CD4-positive, CD25-positive, alpha-beta regulatory T cell (primary cell): Measurements from ENCODE around the gene SLAMF1. TPM values are rescaled to one million over a fixed set of nuclear protein-coding genes. Genes with fewer than 3 reads are reported as not detected.
"Not testable (repeated sequence)": the region's sequence is repeated elsewhere in the genome, so short reads cannot be mapped to it uniquely, and the experiment has no call there.

ENCODE experiments used
- ATAC-seq, 2 donors: fragments of 150-1000 bp; cut with Tn5 transposase; one replicate each; pipeline ENCODE4 v1.10.0; 2021; ENCODE audit warnings: low read depth in 2 of 2, moderate number of reproducible peaks in 2 of 2, moderate library complexity in 1 of 2
- DNase-seq, 3 donors: peaks; one replicate each; pipeline versions ENCODE4 v3.0.0 to v3.0.0-alpha.2; 2012 to 2022; ENCODE audit warnings: mixed read lengths in 1 of 3
- H3K27ac ChIP-seq: one replicate; pipeline ENCODE4 v1.7.0; 2013; ENCODE audit warnings: mild to moderate bottlenecking, low read length; ENCODE audit not compliant: insufficient read depth, poor library complexity, severe bottlenecking
- H3K27me3 ChIP-seq: one replicate; pipeline ENCODE4 v1.7.0; 2013; ENCODE audit warnings: low read length; ENCODE audit not compliant: control insufficient read depth, insufficient read depth
- H3K36me3 ChIP-seq: one replicate; pipeline ENCODE4 v1.7.0; 2013; ENCODE audit warnings: mild to moderate bottlenecking, low read length, moderate library complexity; ENCODE audit not compliant: control insufficient read depth, insufficient read depth
- H3K4me1 ChIP-seq: 2 replicates; pipeline ENCODE4 v1.7.0; 2013; ENCODE audit warnings: mild to moderate bottlenecking, low read length; ENCODE audit not compliant: insufficient read depth, control insufficient read depth, poor library complexity, severe bottlenecking
- H3K4me3 ChIP-seq: one replicate; pipeline ENCODE4 v1.7.0; 2013; ENCODE audit warnings: low read depth, mild to moderate bottlenecking, low read length, moderate library complexity
- H3K9me3 ChIP-seq, 2 experiments: 1 replicate in 1 of 2; 2 replicates in 1 of 2; pipeline ENCODE4 v1.7.0; 2013; ENCODE audit warnings: low read length in 2 of 2, mild to moderate bottlenecking in 1 of 2, moderate library complexity in 1 of 2; ENCODE audit not compliant: control insufficient read depth in 2 of 2
- H3K27ac Mint-ChIP-seq, 3 donors: one replicate each; pipeline ENCODE4 v1.8.0; 2020 to 2022; ENCODE audit warnings: mild to moderate bottlenecking in 3 of 3, mixed read lengths in 3 of 3, moderate library complexity in 2 of 3
- H3K27me3 Mint-ChIP-seq: one replicate; pipeline ENCODE4 v1.8.0; 2022; ENCODE audit warnings: mild to moderate bottlenecking, mixed read lengths
- H3K36me3 Mint-ChIP-seq: one replicate; pipeline ENCODE4 v1.8.0; 2020; ENCODE audit warnings: mixed read lengths
- H3K4me1 Mint-ChIP-seq, 4 donors: one replicate each; pipeline ENCODE4 v1.8.0; 2020 to 2022; ENCODE audit warnings: mixed read lengths in 4 of 4, mild to moderate bottlenecking in 1 of 4
- H3K4me3 Mint-ChIP-seq, 4 donors: one replicate each; pipeline ENCODE4 v1.8.0; 2020 to 2022; ENCODE audit warnings: mild to moderate bottlenecking in 4 of 4, mixed read lengths in 4 of 4, moderate library complexity in 3 of 4
- H3K9me3 Mint-ChIP-seq, 7 donors: one replicate each; pipeline ENCODE4 v1.8.0; 2020 to 2022; ENCODE audit warnings: mixed read lengths in 7 of 7, mild to moderate bottlenecking in 3 of 7, moderate library complexity in 2 of 7
- polyA plus RNA-seq, 4 donors: library from polyadenylated mRNA; unstranded; fragments of 300-500 nt; fragmentation: Illumina TruSeq; gene quantifications; one replicate each; pipeline ENCODE4 v1.2.3, GENCODE V29; 2021
- total RNA-seq: library from RNA; stranded (reverse); gene quantifications from one replicate; pipeline ENCODE4 v1.2.3, GENCODE V29; 2022

The SLAMF1 gene
- total and polyA plus RNA-seq, 5 donors from 2014 or later, result 33.5 to 70.3 (median 44.2) TPM

GRCh38 chr1:160630523-160631451 is 16.1 kb downstream of the SLAMF1 start:
- Histone ChIP-seq H3K4me1 (peaks cover 99% of the 10 kb centered on the region), H3K4me3 (peak overlapping the region; percentile 54), H3K27me3 (no peaks in the 10 kb centered on the region), H3K9me3 (no peaks in the 10 kb centered on the region), H3K36me3 (peaks cover 44% of the 10 kb centered on the region), H3K27ac (peak overlapping the region; percentile 99)
- Mint-ChIP-seq H3K27ac (peak overlapping the region; percentile 92 to 99 (median 96)), H3K4me3 (peak overlapping the region; percentile 0 to 85 (median 84)), H3K27me3 (no peaks in the 10 kb centered on the region), H3K9me3 (peaks cover 0 to 1% (median 0%) of the 10 kb centered on the region in 7 donors), H3K36me3 (peaks cover 58% of the 10 kb centered on the region), H3K4me1 (peaks cover 50 to 95% (median 83%) of the 10 kb centered on the region in 4 donors)
- DNase-seq (no peak), ATAC-seq (no peak)

- H3K4me1 Mint-ChIP-seq, result peaks cover 57 to 99% (median 87%) of the 10 kb centered on the region in 4 donors
- ATAC-seq (peak; percentile 74 to 83), DNase-seq (peak; percentile 69 to 94 (median 89))
- H3K4me3 ChIP-seq, result peak overlapping the region; percentile 54
- H3K36me3 Mint-ChIP-seq, result peaks cover 58% of the 10 kb centered on the region
- H3K27ac ChIP-seq, result peak overlapping the region; percentile 99
- H3K36me3 ChIP-seq, result peaks cover 33% of the 10 kb centered on the region
- H3K9me3 ChIP-seq, result no peaks in the 10 kb centered on the region
- H3K27me3 Mint-ChIP-seq, result no peaks in the 10 kb centered on the region
- peak overlapping the region; percentile 92 to 99 (median 96) for H3K27ac Mint-ChIP-seq
- H3K4me3 Mint-ChIP-seq, result peak overlapping the region; percentile 84 to 92 (median 85)
- peaks cover 100% of the 10 kb centered on the region for H3K4me1 ChIP-seq
- H3K27me3 ChIP-seq, result no peaks in the 10 kb centered on the region
- peaks cover 0 to 1% (median 0%) of the 10 kb centered on the region in 7 donors for H3K9me3 Mint-ChIP-seq
Measured at GRCh38 chr1:160629286-160630210, 17.3 kb downstream of the SLAMF1 start.

- Mint-ChIP-seq H3K4me1 (peaks cover 62 to 99% (median 87%) of the 10 kb centered on the region in 4 donors), H3K9me3 (peaks cover 0 to 1% (median 0%) of the 10 kb centered on the region in 7 donors), H3K27me3 (no peaks in the 10 kb centered on the region), H3K4me3 (peak overlapping the region; percentile 84 to 92 (median 85)), H3K27ac (peak overlapping the region; percentile 92 to 99 (median 96)), H3K36me3 (peaks cover 58% of the 10 kb centered on the region)
- no peaks in the 10 kb centered on the region for H3K27me3 ChIP-seq
- peaks cover 26% of the 10 kb centered on the region for H3K36me3 ChIP-seq
- DNase-seq (peak in 2 of 3 donors; percentile 58 to 73), ATAC-seq (peak in 1 of 2 donors; percentile 12)
- H3K4me3 ChIP-seq, result peak overlapping the region; percentile 54
- H3K9me3 ChIP-seq, result no peaks in the 10 kb centered on the region
- H3K4me1 ChIP-seq, result peaks cover 100% of the 10 kb centered on the region
- H3K27ac ChIP-seq, result peak overlapping the region; percentile 99
Measured at GRCh38 chr1:160628799-160629263, 18.0 kb downstream of the SLAMF1 start.

- peaks cover 21% of the 10 kb centered on the region for H3K36me3 ChIP-seq
- not testable (repeated sequence) for H3K9me3 Mint-ChIP-seq, H3K27me3 ChIP-seq, ATAC-seq, H3K9me3 ChIP-seq, H3K27me3 Mint-ChIP-seq
- peaks cover 100% of the 10 kb centered on the region for H3K4me1 ChIP-seq
- Mint-ChIP-seq H3K36me3 (peaks cover 58% of the 10 kb centered on the region), H3K27ac (peak overlapping the region; percentile 91 to 96 (median 92)), H3K4me3 (peak overlapping the region; percentile 45 to 85 (median 76)), H3K4me1 (peaks cover 65 to 99% (median 87%) of the 10 kb centered on the region in 4 donors)
- peak overlapping the region; percentile 72 for H3K4me3 ChIP-seq
- DNase-seq, result peak in 1 of 3 donors; percentile 51
- peak overlapping the region; percentile 99 for H3K27ac ChIP-seq
Measured at GRCh38 chr1:160627677-160628289, 19.1 kb downstream of the SLAMF1 start.

GRCh38 chr1:160626509-160627342 is 20.1 kb downstream of the SLAMF1 start:
- Histone ChIP-seq H3K9me3 (no peaks in the 10 kb centered on the region), H3K4me3 (peak overlapping the region; percentile 72), H3K27me3 (no peaks in the 10 kb centered on the region), H3K36me3 (peaks cover 22% of the 10 kb centered on the region), H3K4me1 (peaks cover 99% of the 10 kb centered on the region), H3K27ac (peak overlapping the region; percentile 99)
- DNase-seq, result peak in 1 of 3 donors; percentile 83
- H3K4me1 Mint-ChIP-seq, result peaks cover 67 to 100% (median 90%) of the 10 kb centered on the region in 4 donors
- no peaks in the 10 kb centered on the region for H3K27me3 Mint-ChIP-seq
- peaks cover 64% of the 10 kb centered on the region for H3K36me3 Mint-ChIP-seq
- peaks cover 0 to 2% (median 0%) of the 10 kb centered on the region in 7 donors for H3K9me3 Mint-ChIP-seq
- H3K4me3 Mint-ChIP-seq, result peak overlapping the region; percentile 67 to 85 (median 82)
- ATAC-seq, result peak; percentile 22 to 27
- H3K27ac Mint-ChIP-seq, result peak overlapping the region; percentile 91 to 96 (median 92)

- no peaks in the 10 kb centered on the region for H3K27me3 ChIP-seq
- peak overlapping the region; percentile 67 to 85 (median 75) for H3K4me3 Mint-ChIP-seq
- H3K4me1 Mint-ChIP-seq, result peaks cover 63 to 100% (median 88%) of the 10 kb centered on the region in 4 donors
- peaks cover 19% of the 10 kb centered on the region for H3K36me3 ChIP-seq
- peak overlapping the region; percentile 72 for H3K4me3 ChIP-seq
- peaks cover 59% of the 10 kb centered on the region for H3K36me3 Mint-ChIP-seq
- no peak for ATAC-seq
- H3K27me3 Mint-ChIP-seq, result no peaks in the 10 kb centered on the region
- H3K4me1 ChIP-seq, result peaks cover 95% of the 10 kb centered on the region
- H3K27ac Mint-ChIP-seq, result peak overlapping the region; percentile 91 to 96 (median 92)
- peak overlapping the region; percentile 99 for H3K27ac ChIP-seq
- DNase-seq, result peak in 2 of 3 donors; percentile 31 to 54
- H3K9me3 Mint-ChIP-seq, result peaks cover 0 to 2% (median 0%) of the 10 kb centered on the region in 7 donors
- H3K9me3 ChIP-seq, result no peaks in the 10 kb centered on the region
Measured at GRCh38 chr1:160625725-160626498, 20.9 kb downstream of the SLAMF1 start.
